Esophagus squamous epithelium (tissue), 5 donors: Measurements from ENCODE around the gene RPRD2. TPM values are rescaled to one million over a fixed set of nuclear protein-coding genes. Genes with fewer than 3 reads are reported as not detected.

ENCODE experiments used
- DNase-seq: peaks from one replicate; lab custom pipeline; 2025; lab: John Stamatoyannopoulos, UW
- H3K27ac ChIP-seq, 4 donors: fragments of 200-600 bp; sonication (generic); one replicate each; pipeline ENCODE4 v1.5.1; 2016 to 2019; ENCODE audit warnings: mild to moderate bottlenecking in 1 of 4
- H3K27me3 ChIP-seq, 4 donors: fragments of 200-600 bp; sonication (generic); 1 replicate in 3 of 4; 2 replicates in 1 of 4; pipeline versions ENCODE4 v1.5.1 to v1.6.0; 2017 to 2021; ENCODE audit warnings: antibody characterized with exemption in 1 of 4
- H3K36me3 ChIP-seq, 3 donors: fragments of 200-600 bp; sonication (generic); one replicate each; pipeline ENCODE4 v1.5.1; 2016 to 2019
- H3K4me1 ChIP-seq, 3 donors: fragments of 200-600 bp; sonication (generic); one replicate each; pipeline ENCODE4 v1.5.1; 2017 to 2019
- H3K4me3 ChIP-seq, 4 donors: fragments of 200-600 bp; sonication (generic); 1 replicate in 3 of 4; 2 replicates in 1 of 4; pipeline ENCODE4 v1.5.1; 2016 to 2019; ENCODE audit warnings: mild to moderate bottlenecking in 2 of 4, moderate library complexity in 1 of 4
- H3K9me3 ChIP-seq, 3 donors: fragments of 200-600 bp; sonication (generic); one replicate each; pipeline ENCODE4 v1.5.1; 2016 to 2019
- CTCF ChIP-seq, 6 experiments: fragments of 450-650 bp in 4 of 6; fragments of 200-600 bp in 2 of 6; sonication (generic) in 2 of 6; IDR thresholded peaks; one replicate each; pipeline ENCODE4 v1.5.1; 2016 to 2019; ENCODE audit warnings: antibody characterized with exemption in 6 of 6, mild to moderate bottlenecking in 4 of 6, moderate library complexity in 4 of 6
- POLR2A ChIP-seq, 4 donors: fragments of 450-650 bp; IDR thresholded peaks; one replicate each; pipeline ENCODE4 v1.6.1; 2017; ENCODE audit warnings: antibody characterized with exemption in 4 of 4, mild to moderate bottlenecking in 4 of 4, moderate library complexity in 3 of 4
- WGBS, 2 donors: methylation state at CpG; one replicate each; pipeline ENCODE4 v1.1.5; 2018; 5-methylcytosine and 5-hydroxymethylcytosine counted together
- intact Hi-C: fragments of 100-400 bp; cut with DNase I; formaldehyde crosslinking; loops from one replicate; pipeline ENCODE4 v1.15.0; 2022
- total RNA-seq, 4 donors: library from RNA; depleted of rRNA; stranded (reverse); fragments of >200 nt; gene quantifications; one replicate each; pipeline ENCODE4 v1.1.0, GENCODE V29; 2016
- donor health status: DM: yes; HTN: yes; CAD: no.

Gene RPRD2
- total RNA-seq, 4 donors from 2014 or later = 14.7 to 17.9 (median 15.2) TPM

GRCh38 chr1:150525348-150525747, 161.4 kb downstream of the RPRD2 start:
- 86% methylated on average over 3 of the region's 3 CpGs for WGBS, 2 donors

More at GRCh38 chr1:150525348-150525747, 161.4 kb downstream of the RPRD2 start:
- H3K27me3 ChIP-seq = no peaks in the 10 kb centered on the region
- H3K36me3 ChIP-seq = no peaks in the 10 kb centered on the region
- no peaks in the 10 kb centered on the region for H3K9me3 ChIP-seq
- intact Hi-C loops = no loop called here
- peaks cover 0 to 24% (median 10%) of the 10 kb centered on the region in 3 donors for H3K4me1 ChIP-seq
- no peak overlapping the region for H3K4me3 ChIP-seq
- no peak for DNase-seq
- H3K27ac ChIP-seq = no peak overlapping the region
- TF ChIP-seq POLR2A (IDR thresholded peaks at IDR 0.05) = no peak
- no peak for TF ChIP-seq CTCF (IDR thresholded peaks at IDR 0.05)

Other genes with a start within 250 kb of the RPRD2 start
- gene PLEKHO1, start 214.2 kb upstream of the RPRD2 start, total RNA-seq = 10 to 100 TPM in 2 of 4 donors, 1 to 10 TPM in 2; 6.0 to 46.9 (median 13.3) TPM
- 10 to 100 TPM in 3 of 4 donors, 1 to 10 TPM in 1; 8.8 to 23.6 (median 18.5) TPM for gene ANP32E, start 128.0 kb upstream of the RPRD2 start, total RNA-seq
- not detected for gene CA14, start 106.4 kb upstream of the RPRD2 start, total RNA-seq
- 100 to 1,000 TPM in 1 of 4 donors, 10 to 100 TPM in 3; 94.0 to 112 (median 95.2) TPM for gene APH1A, start 95.1 kb upstream of the RPRD2 start, total RNA-seq
- gene C1orf54, start 91.4 kb upstream of the RPRD2 start, total RNA-seq = 10 to 100 TPM in 1 of 4 donors, 1 to 10 TPM in 2, not detected in 1; 2.3 to 17.2 (median 4.5) TPM
- 1 to 10 TPM in 2 of 4 donors, under 1 TPM in 1, not detected in 1; 0.61 to 6.7 (median 2.5) TPM for gene CIART, start 81.6 kb upstream of the RPRD2 start, total RNA-seq
- gene MRPS21, start 70.3 kb upstream of the RPRD2 start, total RNA-seq = 10 to 100 TPM; 31.7 to 41.3 (median 38.7) TPM
- 10 to 100 TPM; 15.1 to 44.8 (median 29.0) TPM for gene PRPF3, start 42.6 kb upstream of the RPRD2 start, total RNA-seq
- 10 to 100 TPM; 10.5 to 16.5 (median 13.7) TPM for gene TARS2, start 123.3 kb downstream of the RPRD2 start, total RNA-seq
- gene ECM1, start 144.0 kb downstream of the RPRD2 start, total RNA-seq = 1,000 to 10,000 TPM in 1 of 4 donors, 100 to 1,000 TPM in 3; 311 to 1,013 (median 406) TPM
- gene FALEC, start 151.6 kb downstream of the RPRD2 start, total RNA-seq = 1 to 10 TPM in 1 of 4 donors, not detected in 3; 3.6 TPM
- 10 to 100 TPM; 30.6 to 76.8 (median 43.3) TPM for gene ADAMTSL4, start 185.3 kb downstream of the RPRD2 start, total RNA-seq
- gene MCL1, start 215.5 kb downstream of the RPRD2 start, total RNA-seq = 100 to 1,000 TPM; 167 to 256 (median 216) TPM